Hematopoietic multipotent progenitor cell treated with erythropoietin and hydrocortisone succinate and interleukin-3 and kit ligand, for 15 days (in vitro differentiated cells): Measurements from ENCODE around the gene NKX2-2.

ENCODE experiments used
- DNase-seq: peaks from one replicate; pipeline ENCODE4 v3.0.0-alpha.2; 2015; ENCODE audit warnings: low spot score

NKX2-2 gene

DNA sequence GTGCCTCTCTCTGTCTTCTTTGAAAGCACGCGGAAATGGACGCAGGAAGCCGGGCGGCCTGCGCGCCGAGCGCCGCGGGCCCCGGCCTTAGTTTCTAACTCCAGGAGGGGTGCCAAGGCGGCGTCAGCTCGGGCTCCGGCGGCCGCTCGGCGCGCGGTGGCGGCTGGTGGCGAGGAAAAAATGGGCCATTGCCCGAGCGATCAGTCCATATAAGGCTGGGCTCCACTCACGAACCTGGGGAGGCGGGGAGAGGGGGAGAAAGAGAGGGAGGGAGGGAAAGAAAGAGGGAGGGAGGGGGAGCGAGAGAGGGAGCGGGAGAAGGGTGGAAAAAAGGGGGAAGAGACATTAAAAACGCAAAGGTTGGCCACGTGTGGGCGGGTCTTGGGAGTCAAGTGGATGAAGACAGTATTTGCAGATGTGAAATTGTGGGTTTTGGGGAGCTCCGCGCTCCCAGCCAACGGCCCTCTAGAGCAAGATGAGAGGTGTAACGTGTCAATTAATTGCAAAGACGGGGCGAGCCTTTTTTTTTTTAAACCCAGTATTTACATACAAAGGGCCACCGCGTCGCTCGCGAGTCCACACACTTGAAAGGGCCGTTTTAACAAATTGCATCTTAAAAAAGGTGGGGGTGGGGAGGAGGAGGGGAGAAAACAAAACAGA is at the start of gene NKX2-2:
NKX2-2 (minus strand) TSS at position 184 of the 660 bp plus-strand sequence. CDS start 395 bp downstream, outside the sequence.
- DNase-seq: no peak

DNA sequence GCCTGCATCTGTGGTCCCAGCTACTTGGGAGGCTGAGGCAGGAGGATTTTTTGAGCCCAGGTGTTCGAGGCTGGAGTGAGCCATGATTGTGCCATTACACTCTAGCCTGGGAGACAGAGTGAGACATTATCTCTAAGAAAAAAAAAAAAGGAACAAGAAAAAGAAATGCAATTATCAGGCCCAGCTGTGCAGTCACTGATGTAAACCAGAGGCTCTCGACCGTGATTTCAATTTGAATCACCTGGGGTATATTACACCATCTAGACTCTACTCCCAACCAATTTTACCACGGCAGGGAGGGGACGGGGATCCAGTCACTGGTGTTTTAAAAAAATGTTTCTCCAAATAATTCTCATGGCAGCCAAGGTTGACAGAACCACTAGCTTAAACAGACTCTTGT is 48.8 kb upstream of the NKX2-2 start:
- no peak for DNase-seq

DNA sequence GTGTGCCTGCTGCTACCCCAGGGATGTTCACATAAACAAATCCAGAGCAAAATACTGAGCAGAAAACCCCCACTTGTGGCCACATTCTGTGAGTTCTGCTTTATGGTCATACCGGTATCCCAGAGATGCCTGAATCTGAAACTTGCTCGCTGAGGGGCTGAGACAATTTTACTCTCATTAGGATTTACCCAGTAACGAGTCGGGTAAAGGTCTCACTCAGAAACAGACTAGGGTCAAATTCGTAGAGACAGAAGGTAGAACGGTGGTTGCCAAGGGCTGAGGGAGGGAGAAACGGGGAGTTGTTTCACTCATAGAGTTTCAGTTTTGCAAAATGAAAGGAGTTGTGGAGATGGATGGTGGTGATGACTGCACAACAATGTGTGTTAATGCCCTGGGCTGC is 45.4 kb upstream of the NKX2-2 start:
- DNase-seq: no peak

DNA sequence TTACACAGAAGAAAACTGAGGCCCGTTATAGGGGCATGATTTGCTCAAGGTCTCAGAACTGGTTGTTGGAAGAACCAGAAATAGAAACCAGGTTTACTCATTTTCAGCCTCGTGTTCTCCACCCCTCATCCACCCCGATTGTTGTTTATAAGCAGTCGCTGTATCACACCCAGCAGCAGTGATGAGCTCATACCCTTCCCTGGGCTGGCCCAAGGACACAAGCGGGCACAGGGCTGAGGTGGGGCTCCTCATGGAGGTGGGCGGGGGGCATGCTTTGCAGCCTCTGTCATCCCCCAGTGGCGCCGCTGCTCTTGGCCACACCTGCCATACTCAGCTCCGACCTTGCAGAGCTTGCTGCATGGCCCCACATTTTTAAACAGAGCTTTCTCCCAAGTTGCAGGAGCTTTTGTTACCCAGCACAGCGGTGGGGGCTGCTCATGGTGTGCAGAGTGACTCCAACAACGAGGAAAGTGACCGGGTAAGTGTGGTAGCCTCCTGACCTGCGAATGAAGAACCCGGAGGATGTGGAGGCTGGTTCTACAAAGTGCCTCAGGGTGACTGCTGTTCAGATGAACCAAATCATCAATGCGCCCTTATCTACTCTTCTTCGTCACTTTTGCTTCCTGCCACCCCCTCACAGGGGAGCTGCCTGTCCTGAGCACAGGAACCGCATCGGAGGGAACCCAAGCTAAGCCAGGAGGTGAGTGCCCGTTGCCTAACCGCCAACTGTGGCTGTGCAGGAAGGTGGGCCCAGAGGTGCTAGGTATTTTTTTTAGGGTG is 43.6 kb upstream of the NKX2-2 start:
- no peak for DNase-seq

DNA sequence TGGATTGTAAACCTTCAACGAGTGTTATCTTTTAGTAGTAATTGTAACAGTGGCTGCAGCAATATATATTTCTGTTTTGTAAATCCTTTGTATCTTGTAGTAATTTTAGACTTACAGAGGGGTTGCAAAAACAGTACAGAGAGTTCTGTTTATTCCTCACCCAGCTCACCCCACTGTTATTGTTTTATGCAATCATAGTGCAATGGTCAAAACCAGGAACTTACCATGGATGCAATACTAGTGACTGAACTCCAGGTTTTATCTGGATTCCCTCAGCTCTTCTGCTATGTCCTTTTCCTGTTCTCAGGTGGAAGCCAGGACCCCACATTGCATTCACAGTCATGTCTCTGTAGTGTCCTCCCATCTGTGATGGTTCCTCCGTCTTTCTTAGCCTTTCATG is 42.5 kb upstream of the NKX2-2 start:
- no peak for DNase-seq

DNA sequence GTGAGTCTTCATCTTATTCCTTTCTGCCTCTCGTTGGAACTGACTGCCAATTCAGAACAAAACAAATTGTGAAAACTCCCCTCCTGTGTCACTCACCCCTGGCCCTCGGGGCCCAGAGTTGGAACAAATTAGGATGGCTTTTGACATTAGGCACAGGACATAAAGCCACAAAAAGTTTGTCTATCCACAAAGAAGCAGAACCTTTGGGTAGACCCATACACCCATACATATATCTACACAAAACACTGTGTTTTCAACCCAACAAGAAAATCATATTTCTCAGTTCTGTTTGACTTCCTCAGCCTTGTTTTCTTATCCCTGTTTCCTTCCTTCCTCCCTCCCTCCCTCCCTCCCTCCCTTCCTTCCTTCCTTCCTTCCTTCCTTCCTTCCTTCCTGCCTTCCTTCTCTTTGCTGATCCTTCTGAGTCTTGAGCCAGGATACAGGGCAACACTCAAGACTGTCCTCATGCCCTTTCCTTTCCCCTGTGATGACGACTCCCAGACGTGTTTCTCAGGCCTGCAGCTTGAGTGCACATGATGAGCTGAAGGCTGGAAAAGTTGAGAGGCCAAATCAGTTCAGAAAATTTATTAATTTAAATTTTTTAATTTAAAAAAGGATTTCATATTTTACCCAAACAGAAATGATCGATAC is 41.7 kb upstream of the NKX2-2 start:
- no peak for DNase-seq

DNA sequence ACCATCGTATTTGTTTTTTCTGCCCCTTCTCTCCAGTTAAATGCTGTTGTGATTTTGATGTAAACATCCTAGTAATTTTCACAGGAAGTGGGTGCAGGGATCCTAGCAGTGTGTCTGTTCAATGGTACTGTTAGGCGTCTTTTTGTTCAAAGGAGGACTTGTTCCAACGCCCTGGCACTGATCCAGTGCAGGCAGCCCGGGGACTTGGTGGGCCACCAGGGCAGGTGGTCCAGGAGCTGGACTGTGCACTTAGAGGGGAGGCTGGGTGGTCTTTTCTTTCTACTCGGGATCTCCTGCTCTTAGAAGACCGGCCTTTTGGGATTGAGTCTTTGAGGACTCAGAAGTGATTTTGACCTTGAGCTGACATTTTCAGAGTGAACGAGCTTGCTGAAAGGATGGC is 41.1 kb upstream of the NKX2-2 start:
- no peak for DNase-seq

DNA sequence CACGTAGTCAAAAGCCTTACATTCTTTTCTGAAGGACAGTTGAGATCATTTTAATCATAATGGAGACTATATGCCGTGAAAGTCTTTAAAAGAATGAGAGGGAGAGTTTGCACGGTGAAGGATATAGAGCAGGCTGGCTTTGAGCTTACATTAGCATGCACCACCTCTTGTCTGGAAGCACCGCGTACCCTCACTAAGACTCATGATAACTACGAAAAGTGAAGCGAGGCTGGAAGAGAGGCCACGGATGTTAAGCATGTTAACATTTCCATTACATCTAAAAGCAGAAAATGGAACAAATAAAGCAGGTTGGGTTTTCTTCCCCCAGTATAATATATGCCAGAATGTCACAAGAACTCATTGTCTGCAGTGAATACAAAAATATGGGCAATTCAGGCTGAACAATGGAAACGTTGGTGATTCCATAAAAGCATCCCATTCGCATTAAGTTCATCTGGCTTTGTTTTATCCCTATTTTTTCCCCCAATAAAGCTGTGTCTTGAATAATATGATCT is 40.6 kb upstream of the NKX2-2 start:
- no peak for DNase-seq

DNA sequence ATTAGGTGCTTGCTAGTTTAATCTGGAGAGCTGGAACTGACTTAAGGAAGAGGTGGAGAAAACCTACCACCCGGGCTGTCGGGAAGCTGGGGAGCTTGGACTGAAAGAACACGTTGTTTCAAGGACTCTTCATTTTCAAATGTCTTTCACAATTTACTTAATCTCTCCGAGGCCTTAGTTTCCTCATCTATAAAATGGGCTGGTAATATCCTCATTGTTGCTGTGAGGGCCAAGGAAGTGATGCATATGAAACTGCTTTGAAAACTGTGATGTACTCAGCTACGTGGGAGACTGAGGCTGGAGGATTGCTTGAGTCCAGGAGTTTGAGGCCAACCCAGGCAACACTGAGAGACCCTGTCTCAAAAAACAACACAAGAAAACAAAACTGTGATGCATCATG is 36.7 kb upstream of the NKX2-2 start:
- DNase-seq: no peak

DNA sequence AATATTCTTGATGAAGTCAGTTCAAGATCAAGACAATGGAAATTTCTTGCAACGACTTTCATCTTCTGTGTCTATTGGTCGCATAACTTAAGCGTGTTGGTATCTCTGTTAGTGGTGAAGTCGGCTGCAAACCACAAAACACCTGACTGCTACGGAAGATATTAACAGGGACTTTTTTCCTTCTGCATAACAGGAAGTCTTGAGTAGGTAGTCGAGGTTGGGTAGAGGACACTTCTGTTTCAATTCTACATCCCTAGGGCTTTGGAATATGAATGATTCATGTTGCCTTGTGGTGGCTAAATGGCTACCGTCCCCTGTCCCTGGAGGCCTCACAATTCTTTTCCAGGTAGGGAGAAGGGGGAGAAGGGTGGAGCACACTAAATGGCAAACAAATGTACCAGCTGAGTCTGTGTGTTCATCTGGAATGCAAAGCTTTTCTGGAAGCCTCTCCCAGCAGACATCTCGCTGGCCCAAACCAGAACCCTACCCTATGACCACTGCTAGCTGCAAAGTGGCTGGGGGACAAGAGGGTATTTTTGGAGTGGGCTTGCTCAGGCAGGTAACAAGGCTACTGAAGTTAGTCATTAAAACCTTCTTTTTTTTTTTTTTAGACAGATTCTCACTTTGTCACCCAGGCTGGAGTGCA is 34.6 kb upstream of the NKX2-2 start:
- no peak for DNase-seq

DNA sequence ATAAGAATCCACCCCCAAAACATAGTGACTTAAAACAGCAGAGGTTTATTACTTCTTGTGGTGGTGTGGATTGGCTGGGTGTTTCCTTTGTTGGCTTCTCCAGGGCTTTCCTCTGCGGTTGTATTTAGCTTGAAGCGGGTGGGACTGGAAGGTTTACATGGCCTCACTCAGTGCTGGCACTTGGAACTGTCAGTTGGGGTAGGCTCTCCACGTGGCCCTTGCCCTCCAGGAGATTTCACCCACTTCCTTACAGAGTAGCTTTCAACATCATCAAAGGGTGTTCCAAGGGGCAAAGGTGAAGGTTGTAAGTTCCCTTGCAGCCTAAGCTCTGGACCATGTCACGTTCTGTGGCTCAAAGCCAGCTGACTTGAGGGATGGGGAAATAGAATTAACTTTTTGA is 32.5 kb upstream of the NKX2-2 start:
- no peak for DNase-seq

DNA sequence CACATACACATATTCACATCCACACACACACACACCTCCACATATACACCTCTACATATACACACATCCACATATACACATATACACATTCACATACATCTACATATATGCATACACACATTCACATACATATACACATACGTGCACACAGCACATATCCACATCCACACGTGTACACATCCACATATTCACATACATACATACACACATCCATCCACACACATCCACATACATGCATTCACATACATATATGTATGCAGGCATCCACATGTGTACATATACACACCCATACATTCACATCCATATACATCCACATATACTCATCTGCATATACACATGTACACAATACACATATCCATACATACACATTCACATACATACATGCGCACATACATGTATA is 25.6 kb upstream of the NKX2-2 start:
- DNase-seq: no peak

DNA sequence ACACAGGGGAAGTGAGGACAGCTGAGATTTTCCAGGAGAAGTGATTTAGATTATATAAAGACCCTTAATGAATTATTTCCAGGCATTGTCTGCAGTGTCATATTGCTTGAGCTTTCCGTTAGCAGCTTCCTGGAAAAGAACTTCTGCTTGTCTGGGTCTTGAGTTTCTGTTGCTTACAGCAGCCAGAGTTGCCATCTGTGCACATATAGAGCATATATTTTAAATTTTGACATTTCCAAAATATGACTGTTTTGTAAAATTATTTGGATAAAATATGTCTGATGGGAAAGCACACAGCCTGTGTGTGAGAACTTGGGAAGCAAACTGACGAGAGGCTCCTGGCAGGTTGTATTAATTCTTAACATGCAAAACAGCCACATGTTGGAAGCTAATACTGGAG is 21.0 kb upstream of the NKX2-2 start:
- no peak for DNase-seq

DNA sequence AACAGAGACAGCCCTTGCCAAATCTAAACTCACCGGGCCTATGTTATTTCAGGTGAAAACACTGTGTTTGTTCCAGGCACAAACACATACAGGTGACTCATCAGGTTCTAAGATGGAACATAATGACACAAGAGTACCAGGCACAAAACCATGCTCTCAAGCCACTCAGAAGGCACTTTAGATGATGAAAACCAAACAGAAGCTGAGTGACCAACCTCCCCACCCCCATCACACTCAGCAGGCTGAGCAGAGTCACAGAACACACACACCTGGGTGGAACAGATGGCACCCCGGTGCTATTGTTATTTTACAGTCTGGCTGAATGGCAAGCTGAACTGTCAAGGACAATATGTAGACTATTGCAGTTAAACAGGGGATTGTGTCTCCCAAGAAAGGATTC is 20.6 kb upstream of the NKX2-2 start:
- no peak for DNase-seq

DNA sequence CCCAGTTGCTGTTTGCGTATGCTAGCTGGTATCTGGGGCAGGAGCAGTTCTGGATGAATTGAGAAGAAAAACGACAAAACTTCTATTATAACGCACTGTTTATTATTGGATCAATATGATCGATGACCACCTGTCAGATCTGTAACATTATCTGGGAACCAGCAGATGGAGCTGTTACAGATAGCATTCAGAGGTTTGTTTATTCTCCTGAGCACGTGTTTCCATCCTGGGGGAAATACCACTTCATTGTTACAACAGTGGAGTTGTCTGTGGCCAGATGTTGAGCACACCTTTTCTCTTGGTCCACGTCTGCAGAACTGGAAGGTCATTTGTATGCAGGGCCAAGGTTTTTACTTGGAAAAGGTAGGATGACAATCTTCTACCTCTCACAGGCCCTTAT is 16.0 kb upstream of the NKX2-2 start:
- no peak for DNase-seq

DNA sequence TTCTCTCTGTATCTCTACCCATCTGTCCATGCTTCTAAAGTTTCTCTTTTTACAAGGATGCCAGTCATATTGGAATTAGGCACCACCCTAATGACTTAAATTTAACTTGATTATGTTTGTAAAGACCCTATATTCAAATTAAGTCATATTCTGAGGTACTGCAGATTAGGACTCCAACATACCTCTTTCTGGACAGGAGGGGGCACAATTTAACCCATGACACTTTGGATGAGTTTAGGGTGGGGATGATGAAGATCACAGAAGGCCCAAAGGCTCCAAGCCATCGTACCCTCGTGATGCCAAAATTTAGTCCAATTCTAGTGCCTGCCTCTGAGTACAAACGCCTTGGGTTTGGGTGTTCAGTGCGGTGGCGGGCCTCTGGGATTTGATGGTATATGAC is 15.0 kb upstream of the NKX2-2 start:
- DNase-seq: no peak

DNA sequence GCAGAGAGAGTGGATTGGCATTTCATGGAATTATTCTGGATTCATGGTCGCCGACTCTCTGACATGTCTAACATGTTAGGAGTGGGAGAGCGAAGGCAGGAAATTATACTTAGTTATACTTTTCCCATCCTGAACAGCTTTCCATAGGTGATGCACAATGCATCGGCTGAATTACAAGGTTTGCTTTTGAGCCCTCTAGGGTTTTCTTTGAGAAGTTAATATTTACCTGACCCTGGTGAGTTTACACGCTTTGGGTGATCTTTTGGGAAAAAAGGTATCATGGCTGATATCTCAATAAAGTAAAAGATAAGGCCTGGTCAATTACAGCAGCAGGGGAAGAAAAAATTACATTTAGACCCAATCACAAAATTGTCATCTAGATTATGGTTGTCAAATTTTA is 14.0 kb upstream of the NKX2-2 start:
- DNase-seq: no peak

DNA sequence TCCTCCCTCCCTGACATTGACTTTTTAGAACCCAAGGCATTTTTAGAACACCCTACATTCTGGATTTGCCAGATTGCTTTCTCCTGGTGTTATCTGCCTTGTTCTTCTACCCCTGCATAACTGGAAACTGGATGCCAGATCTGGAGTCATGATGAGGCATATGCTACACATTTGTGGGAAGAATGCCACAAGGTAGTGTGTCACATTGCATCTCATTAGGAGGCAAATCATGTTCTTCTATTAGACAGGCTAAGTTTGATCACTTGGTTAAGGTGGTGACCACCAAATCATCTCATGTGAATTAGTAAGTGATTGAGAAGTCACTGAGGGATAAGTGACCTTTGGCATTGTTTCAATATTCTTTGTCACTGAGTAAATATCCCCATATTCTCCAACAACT is 12.9 kb upstream of the NKX2-2 start:
- DNase-seq: no peak

DNA sequence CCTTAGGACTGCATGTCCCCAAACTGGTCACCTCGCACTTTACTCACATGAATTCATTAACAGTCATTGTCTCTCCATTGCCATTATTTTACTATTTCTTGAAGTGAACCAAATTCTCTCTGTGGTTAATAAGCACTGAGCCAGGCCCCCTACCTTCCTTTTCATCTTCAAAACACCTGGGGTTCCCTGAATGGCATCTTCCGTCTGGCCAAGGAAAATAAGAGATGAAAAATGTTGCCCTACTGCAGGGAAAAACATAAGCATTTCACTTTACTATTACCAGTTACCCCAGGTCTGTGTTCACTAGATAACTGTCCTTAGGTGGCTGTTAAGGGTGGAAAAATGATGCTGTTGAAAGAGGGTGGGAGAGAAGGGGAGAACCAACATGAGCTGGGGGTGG is 10.0 kb upstream of the NKX2-2 start:
- no peak for DNase-seq

DNA sequence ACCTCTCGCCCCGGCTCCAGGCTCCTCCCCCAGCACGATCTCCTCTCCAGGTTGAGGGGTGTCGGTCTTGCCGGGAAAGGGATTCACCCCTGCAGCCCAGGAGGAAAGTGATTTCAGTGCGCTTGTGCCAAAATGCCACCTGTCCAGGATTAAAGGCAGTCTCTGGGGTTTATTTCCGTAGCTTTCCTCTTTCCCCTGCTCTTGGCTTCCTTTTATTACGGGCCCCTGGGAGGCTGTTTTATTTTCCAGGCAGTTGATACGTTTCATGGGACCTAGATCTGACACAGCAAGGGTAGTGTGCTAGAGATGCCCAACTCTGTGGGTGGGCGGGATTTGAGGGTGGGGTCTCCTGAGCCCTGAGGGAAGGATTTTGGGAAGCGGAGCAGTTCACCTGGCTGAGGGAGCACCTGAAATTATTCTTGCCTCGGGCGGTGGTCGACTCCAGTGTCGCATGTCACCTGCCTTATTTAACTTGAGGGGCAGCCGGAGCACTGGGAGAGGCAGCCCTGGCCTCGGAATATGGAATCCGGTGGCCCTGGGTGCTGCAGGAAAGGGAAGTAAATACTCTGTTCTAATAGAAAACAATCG is 9.5 kb upstream of the NKX2-2 start:
- no peak for DNase-seq

DNA sequence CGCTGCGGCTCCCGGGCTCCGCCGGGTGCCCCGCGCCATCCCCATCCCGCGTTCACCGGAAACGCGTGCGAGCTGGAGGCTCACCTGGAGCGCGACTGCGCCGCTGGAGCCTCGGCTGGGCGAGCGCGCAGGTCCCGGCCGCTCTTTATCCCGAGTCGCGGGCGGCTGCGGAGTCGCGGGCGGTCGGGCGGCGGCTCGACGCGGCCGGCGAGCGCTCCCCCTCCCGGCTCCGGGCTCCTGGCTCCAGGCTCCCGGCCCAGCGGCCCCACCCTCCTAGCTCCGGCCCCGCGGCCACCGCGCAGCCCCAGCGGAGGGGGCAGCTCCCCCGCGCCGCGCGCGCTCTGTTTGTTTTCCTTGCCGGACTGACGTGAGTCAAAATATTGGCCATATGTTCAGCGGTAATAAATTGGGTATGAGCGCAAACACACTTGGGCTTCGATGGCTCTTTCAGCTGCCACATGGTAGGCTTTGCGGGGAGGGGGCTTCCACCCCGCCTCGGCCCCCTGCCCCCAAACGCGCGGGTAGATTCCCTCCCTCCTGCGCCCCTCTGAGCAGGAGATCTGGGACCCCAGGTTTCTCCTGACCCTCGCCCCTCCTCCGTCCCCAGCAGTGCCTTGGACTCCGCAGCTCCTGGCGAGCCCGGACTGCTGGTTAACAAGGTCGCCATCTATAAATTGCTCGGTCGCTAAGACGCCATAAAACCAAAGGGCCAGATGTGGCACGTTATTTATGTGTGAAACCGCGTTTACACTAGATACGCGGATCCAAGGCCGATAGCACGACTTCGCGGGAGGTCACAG is 8.8 kb upstream of the NKX2-2 start:
- no peak for DNase-seq
